OCI-LY7 (cell line): ENCODE data around the gene ACVR1C. TPM values are rescaled to one million over a fixed set of nuclear protein-coding genes. Genes with fewer than 3 reads are reported as not detected.

Experiments used
- BruUV-seq: library from RNA; stranded (reverse); fragments of 400-500 nt; replicated peaks from 2 replicates; lab custom pipeline; 2021; lab: Mats Ljungman, UMichigan
- CTCF ChIA-PET: fragments of 300-600 bp; sonication (Branson Sonifier 250); formaldehyde crosslinking; loops from one replicate; lab custom pipeline; 2022; ENCODE audit warnings: antibody characterized with exemption; ENCODE audit not compliant: unreplicated experiment; lab: Charles Lee
- POLR2A ChIA-PET: fragments of 300-600 bp; sonication (Branson Sonifier 250); formaldehyde crosslinking; loops from one replicate; lab custom pipeline; 2022; ENCODE audit warnings: antibody characterized with exemption; lab: Charles Lee
- DNase-seq: peaks from one replicate; pipeline ENCODE4 v3.0.0-alpha.2; 2015; ENCODE audit warnings: low spot score
- H2AFZ ChIP-seq: fragments of 200-600 bp; sonication (generic), shearing (Covaris generic); 2 replicates; pipeline ENCODE4 v1.6.1; 2014; ENCODE audit warnings: mild to moderate bottlenecking, antibody characterized with exemption, low read length, moderate library complexity
- H3K27ac ChIP-seq: fragments of 200-600 bp; sonication (generic); 2 replicates; pipeline ENCODE4 v1.5.1; 2014; ENCODE audit warnings: mixed run types, low read depth, mild to moderate bottlenecking, moderate library complexity, low read length, inconsistent platforms; ENCODE audit not compliant: poor library complexity, severe bottlenecking
- H3K36me3 ChIP-seq: fragments of 200-600 bp; sonication (generic); 2 replicates; pipeline ENCODE4 v1.6.1; 2014; ENCODE audit warnings: mild to moderate bottlenecking, antibody characterized with exemption, low read length, moderate library complexity, mixed read lengths; ENCODE audit not compliant: insufficient read depth
- H3K4me1 ChIP-seq: fragments of 200-600 bp; sonication (generic); 2 replicates; pipeline ENCODE4 v1.5.1; 2014; ENCODE audit warnings: mild to moderate bottlenecking, low read length; ENCODE audit not compliant: insufficient read depth, poor library complexity, severe bottlenecking
- H3K4me2 ChIP-seq: fragments of 200-600 bp; sonication (generic); 2 replicates; pipeline ENCODE4 v1.6.1; 2014; ENCODE audit warnings: mild to moderate bottlenecking, low read length
- H3K4me3 ChIP-seq: fragments of 200-600 bp; sonication (generic); 2 replicates; pipeline ENCODE4 v1.5.1; 2014; ENCODE audit warnings: mild to moderate bottlenecking, low read depth, low read length; ENCODE audit not compliant: poor library complexity, severe bottlenecking
- H3K79me2 ChIP-seq: fragments of 200-600 bp; sonication (generic); 2 replicates; pipeline ENCODE4 v1.6.1; 2016; ENCODE audit warnings: low read depth, mild to moderate bottlenecking, low read length, moderate library complexity, mixed read lengths; ENCODE audit not compliant: insufficient read depth
- H3K9me2 ChIP-seq: fragments of 200-600 bp; sonication (generic); 2 replicates; pipeline ENCODE4 v1.6.1; 2016; ENCODE audit warnings: mild to moderate bottlenecking, low read length, mixed read lengths; ENCODE audit not compliant: insufficient read depth
- H3K9me3 ChIP-seq: fragments of 200-600 bp; sonication (generic); 2 replicates; pipeline ENCODE4 v1.6.1; 2014; ENCODE audit warnings: mild to moderate bottlenecking, mixed run types, low read length, mixed read lengths
- H4K20me1 ChIP-seq: fragments of 200-600 bp; sonication (generic); 2 replicates; pipeline ENCODE4 v1.6.1; 2014; ENCODE audit warnings: mild to moderate bottlenecking, antibody characterized with exemption, low read length, moderate library complexity, mixed read lengths; ENCODE audit not compliant: insufficient read depth
- CTCF ChIP-seq: fragments of 200-600 bp; sonication (generic); conservative IDR thresholded peaks from 2 replicates; pipeline ENCODE4 v1.5.1; 2014; ENCODE audit warnings: mild to moderate bottlenecking, antibody characterized with exemption, low read length, moderate library complexity, mixed read lengths
- EZH2phosphoT487 ChIP-seq: fragments of 200-600 bp; sonication (generic); IDR thresholded peaks from 2 replicates; pipeline ENCODE4 v1.6.1; 2018; ENCODE audit warnings: low read depth, borderline replicate concordance, mild to moderate bottlenecking, mixed run types, antibody characterized with exemption, low read length, moderate library complexity, mixed read lengths
- intact Hi-C: fragments of 100-400 bp; cut with micrococcal nuclease; formaldehyde crosslinking; loops from one replicate; pipeline ENCODE4 v1.10.0; 2022; ENCODE audit not compliant: unreplicated experiment
- total RNA-seq, 2 experiments: library from RNA; depleted of rRNA in 1 of 2; stranded (reverse); fragments of >200 nt in 1 of 2; shearing (Covaris generic) in 1 of 2; gene quantifications; 2 replicates each; pipeline ENCODE4 v1.2.3, GENCODE V29; 2014 to 2022

The ACVR1C gene
- total RNA-seq, 2 experiments from 2014 or later = 0.03 TPM; not detected in 1

GRCh38 chr2:157592374-157592773 is 36.3 kb downstream of the ACVR1C start:
- Histone ChIP-seq H3K79me2 (no peaks in the 10 kb centered on the region), H3K9me3 (no peaks in the 10 kb centered on the region), H3K4me2 (no peak overlapping the region), H3K9me2 (no peaks in the 10 kb centered on the region), H2AFZ (no peak overlapping the region), H3K4me3 (no peak overlapping the region), H3K27ac (no peak overlapping the region), H3K4me1 (no peaks in the 10 kb centered on the region), H4K20me1 (no peaks in the 10 kb centered on the region), H3K36me3 (no peaks in the 10 kb centered on the region)
- no peak for TF ChIP-seq EZH2phosphoT487
- TF ChIP-seq CTCF = no peak
- CTCF ChIA-PET = no interaction called here
- POLR2A ChIA-PET = no interaction called here
- BruUV-seq = no TSS peak
- intact Hi-C loops = loop anchor here (5.0 kb wide), 1 partner anchor 100 kb away; no protein-coding TSS in a partner anchor
- DNase-seq = no peak

- Histone ChIP-seq H3K9me3 (no peaks in the 10 kb centered on the region), H3K4me1 (no peaks in the 10 kb centered on the region), H2AFZ (no peak overlapping the region), H3K4me3 (no peak overlapping the region), H3K4me2 (no peak overlapping the region), H3K27ac (no peak overlapping the region), H3K9me2 (no peaks in the 10 kb centered on the region), H3K79me2 (no peaks in the 10 kb centered on the region), H3K36me3 (no peaks in the 10 kb centered on the region), H4K20me1 (no peaks in the 10 kb centered on the region)
- TF ChIP-seq EZH2phosphoT487 (no peak), CTCF (no peak)
- intact Hi-C loops = no loop called here
- ChIA-PET POLR2A (interaction anchor here (1.0 kb wide), 1 partner anchor 22 kb away, joined by 4 read pairs; no protein-coding TSS in a partner anchor), CTCF (no interaction called here)
- no TSS peak for BruUV-seq
- DNase-seq = no peak
These were observed 41.1 kb downstream of the ACVR1C start for GRCh38 chr2:157587576-157587975.

GRCh38 chr2:157574165-157574564 is 54.5 kb downstream of the ACVR1C start:
- ChIA-PET CTCF (no interaction called here), POLR2A (no interaction called here)
- Histone ChIP-seq H3K36me3 (no peaks in the 10 kb centered on the region), H3K27ac (no peak overlapping the region), H3K4me3 (no peak overlapping the region), H2AFZ (no peak overlapping the region), H3K79me2 (no peaks in the 10 kb centered on the region), H3K4me2 (no peak overlapping the region), H4K20me1 (no peaks in the 10 kb centered on the region), H3K4me1 (peaks cover 9% of the 10 kb centered on the region), H3K9me2 (no peaks in the 10 kb centered on the region), H3K9me3 (no peaks in the 10 kb centered on the region)
- TF ChIP-seq CTCF = no peak
- no peak for TF ChIP-seq EZH2phosphoT487
- no TSS peak for BruUV-seq
- intact Hi-C loops = no loop called here
- DNase-seq = no peak
